Suppressor macrophage (primary cell): ENCODE data around the gene PGK1.
"Not testable (repeated sequence)": the region's sequence is repeated elsewhere in the genome, so short reads cannot be mapped to it uniquely, and the experiment has no call there.

Experiments used
- DNase-seq, 4 experiments: peaks; one replicate each; pipeline ENCODE4 v3.0.0-alpha.2; 2020 to 2022
- total RNA-seq, 17 experiments: gene quantifications; one replicate each; lab custom pipeline; 2026; ENCODE audit warnings: mixed read lengths in 6 of 17, inconsistent platforms in 3 of 17; lab: John Stamatoyannopoulos, UW

PGK1 gene
- total RNA-seq, result 642 to 1,009 (median 842) reads per million in 17 experiments

DNA sequence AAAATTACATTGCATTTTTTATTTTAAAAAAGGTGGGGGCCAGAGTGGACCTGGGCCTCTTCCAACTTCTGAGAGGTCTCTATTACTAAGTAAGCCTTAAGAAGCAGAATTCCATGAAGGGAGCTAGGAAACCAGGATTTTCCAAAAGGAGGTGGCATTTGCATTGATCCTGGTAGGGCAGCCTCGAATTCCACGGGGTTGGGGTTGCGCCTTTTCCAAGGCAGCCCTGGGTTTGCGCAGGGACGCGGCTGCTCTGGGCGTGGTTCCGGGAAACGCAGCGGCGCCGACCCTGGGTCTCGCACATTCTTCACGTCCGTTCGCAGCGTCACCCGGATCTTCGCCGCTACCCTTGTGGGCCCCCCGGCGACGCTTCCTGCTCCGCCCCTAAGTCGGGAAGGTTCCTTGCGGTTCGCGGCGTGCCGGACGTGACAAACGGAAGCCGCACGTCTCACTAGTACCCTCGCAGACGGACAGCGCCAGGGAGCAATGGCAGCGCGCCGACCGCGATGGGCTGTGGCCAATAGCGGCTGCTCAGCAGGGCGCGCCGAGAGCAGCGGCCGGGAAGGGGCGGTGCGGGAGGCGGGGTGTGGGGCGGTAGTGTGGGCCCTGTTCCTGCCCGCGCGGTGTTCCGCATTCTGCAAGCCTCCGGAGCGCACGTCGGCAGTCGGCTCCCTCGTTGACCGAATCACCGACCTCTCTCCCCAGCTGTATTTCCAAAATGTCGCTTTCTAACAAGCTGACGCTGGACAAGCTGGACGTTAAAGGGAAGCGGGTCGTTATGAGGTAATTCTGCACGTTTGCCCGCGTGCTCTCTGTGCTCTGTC lies at the start of gene PGK1:
Gene PGK1, plus strand, starts transcription at position 626 of the 824 bp plus-strand sequence. Its CDS starts 93 bp downstream, at position 719.
- peak; percentile 95 to 97 (median 96) for DNase-seq

DNA sequence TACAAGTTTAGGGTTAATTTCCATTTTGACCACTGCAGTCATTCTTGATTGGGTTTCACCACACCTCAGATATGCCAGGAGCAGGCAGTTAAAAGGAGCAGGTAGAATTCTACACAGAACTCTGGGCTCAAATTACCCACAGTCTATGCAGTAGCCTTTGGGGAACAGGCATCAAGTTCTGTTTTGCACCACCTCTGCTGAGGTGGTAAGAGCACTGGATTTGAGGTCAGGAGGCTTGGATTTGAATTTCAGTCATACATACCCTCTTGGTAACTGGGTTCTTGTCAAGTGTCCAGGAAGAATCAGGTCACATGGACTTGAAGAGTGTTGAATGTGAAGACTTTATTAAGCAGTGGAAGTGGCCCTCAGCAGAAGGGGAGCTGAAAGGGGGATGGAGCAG lies 40.4 kb upstream of the PGK1 start:
- DNase-seq, result no peak

DNA sequence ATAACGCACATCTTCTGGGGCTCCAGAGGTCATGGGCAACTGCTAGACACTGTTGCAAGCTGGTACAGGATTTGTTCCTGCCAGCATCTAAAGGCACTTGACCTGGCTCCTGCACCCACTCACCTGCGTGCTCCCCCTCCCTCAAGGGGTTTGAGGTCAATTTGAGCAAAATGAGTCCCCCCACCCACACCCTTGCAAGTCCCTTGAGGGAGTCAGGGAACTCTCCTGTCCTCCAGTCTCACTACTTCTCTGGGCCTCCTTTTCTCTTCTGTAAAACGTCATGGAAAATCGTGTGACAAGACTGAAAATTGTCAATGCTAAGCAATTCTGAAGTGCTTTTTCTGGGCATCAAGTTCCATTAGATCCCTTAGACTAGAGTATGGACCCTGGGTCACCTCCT lies 39.9 kb upstream of the PGK1 start:
- DNase-seq, result no peak

DNA sequence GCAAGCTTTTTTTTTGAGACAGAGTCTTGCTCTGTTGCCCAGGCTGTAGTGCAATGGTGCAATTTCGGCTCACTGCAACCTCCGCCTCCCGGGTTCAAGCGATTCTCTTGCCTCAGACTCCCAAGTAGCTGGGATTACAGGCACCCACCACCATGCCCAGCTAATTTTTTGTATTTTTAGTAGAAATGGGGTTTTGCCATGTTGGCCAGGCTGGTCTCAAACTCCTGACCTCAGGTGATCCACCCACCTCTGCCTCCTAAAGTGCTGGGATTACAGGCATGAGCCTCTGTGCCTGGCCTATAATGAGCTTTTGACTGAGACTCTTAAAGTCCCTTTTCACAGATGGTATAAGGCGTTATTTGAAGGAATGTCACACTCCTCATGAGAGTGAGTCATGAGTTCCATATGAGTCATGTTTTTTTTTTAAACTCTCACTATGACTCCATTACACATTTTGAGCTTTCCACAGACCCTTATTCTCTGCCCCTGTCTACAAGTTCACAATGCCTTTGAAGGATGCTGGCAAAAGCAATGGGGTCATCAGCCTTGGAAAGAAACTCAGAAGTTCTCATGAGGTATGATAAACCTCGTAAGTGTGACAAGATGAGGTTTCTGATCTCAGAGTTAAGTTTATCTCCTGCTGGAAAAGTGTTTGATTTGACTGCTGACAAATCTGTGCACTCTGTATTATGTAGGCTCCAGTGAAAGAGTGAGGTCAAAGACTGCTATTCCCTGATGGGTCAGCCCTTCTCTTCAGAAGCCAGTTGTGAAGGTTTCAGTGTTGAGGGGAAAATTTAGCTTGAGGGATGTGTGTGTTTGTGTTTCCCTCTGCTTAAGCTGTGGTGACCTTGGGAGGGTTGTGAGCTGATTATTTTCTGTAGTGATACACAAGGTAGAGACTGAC lies 39.1 kb upstream of the PGK1 start:
- peak; percentile 20 to 67 (median 45) for DNase-seq

DNA sequence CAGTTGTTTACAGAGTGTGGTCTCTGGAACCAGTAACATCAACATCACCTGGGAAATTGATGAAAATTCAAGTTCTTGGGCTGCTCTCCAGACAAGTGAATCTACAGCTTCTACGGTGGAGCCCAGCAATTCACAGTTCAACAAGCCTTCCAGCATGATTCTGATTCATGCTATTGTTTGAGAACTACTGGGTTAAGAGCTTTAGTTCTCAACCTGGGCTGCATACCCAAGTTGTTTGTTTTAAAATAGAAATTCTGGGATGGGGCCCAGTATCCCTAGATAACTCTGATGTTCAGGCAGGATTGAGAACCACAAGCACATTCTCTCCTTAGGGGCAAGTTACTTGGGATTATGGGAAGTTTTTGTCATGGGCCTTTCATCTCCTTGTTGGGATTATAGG lies 37.9 kb upstream of the PGK1 start:
- DNase-seq, result no peak

DNA sequence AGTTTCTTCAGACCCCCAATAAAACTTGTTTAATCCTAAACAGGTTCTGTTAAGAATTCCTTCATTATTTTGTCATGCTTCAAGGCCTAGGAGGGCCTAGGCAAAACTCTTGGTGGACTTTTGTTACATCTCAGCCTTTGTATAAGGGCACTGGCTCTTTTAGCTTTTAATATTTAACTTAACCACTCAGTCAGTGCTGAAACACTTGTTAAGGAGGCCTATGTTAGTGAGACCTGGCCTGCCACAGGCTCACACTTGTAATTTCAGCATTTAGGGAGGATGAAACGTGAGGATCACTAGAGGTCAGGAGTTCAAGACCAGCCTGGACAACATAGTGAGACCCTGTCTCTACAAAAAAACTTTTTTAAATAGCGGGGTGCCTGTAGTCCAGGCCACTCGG lies 32.7 kb upstream of the PGK1 start:
- DNase-seq, result no peak

DNA sequence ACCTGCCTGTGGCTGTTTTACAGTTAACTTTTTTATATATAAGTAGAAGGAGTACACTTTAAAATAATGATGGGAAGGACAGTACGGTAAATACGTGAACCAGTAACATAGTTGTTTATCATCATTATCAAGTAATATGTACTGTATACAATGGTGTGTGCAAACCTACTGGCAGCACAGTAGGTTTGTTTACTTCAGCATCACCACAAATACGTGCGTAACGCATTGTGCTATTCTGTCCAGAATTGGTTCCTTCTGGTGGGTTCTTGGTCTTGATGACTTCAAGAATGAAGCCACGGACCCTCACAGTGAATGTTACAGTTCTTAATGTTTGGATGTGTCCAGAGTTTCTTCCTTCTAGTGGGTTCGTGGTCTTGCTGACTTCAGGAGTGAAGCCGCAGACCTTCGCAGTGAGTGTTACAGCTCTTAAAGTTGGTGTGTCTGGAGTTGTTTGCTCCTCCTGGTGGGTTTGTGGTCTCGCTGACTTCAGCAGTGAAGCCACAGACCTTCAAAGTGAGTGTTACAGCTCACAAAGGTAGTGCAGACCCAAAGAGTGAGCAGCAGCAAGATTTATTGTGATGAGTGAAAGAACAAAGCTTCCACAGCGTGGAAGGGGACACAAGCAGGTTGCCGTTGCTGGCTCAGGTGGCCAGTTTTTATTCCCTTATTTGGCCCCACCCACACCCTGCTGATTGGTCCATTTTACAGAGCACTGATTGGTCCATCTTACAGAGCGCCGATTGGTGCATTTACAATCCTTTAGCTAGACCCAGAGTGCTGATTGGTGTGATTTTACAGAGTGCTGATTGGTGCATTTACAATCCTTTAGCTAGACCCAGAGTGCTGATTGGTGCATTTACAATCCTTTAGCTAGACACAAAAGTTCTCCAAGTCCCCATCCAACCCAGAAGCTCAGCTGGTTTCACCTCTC lies 30.6 kb upstream of the PGK1 start:
- not testable (repeated sequence) for DNase-seq

DNA sequence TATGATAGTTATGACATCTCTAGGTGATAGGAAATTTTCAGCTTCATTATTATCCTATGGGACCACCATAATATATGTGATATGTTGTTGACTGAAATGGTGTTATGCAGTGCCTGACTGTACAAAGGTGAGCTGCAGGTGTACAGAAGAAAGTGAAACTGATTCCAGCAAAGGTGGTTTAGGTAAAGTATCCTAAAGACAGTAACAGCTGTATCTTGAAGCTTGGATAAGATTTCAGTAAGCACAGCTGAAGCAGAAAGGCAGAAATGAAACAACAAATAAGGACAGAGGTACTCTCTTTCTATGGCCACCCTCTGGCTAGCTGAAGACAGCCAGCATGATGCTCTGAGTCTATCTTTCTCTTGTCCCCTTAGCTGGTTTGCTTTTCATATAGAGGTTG lies 30.0 kb upstream of the PGK1 start:
- DNase-seq, result no peak

DNA sequence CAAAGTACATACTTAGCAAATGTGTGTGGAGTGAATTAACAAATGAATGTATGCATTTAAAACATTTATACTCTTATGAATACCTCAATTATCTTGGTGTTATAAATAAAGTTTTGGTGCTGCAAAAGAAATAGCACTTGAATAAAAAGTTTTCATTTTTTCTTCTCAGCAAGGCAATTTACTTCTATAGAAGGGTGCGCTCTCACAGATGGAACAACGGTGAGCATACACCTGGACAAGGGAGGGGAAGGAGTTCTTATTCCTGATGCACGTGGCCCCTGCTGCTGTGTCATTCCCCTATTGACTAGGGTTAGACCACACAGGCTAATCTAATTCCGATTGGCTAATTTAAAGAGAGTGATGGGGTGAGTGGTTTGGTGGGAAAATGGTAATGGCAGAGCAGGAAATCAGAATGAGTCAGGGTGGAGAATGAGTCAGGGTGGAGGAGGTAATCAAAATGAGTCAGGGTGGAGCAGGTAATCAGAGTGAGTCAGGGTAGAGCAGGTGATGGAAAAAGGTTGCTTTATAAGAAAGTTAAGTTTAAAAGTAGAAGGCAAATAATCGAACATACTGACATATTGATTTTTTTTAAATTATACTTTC lies 28.2 kb upstream of the PGK1 start:
- no peak for DNase-seq

DNA sequence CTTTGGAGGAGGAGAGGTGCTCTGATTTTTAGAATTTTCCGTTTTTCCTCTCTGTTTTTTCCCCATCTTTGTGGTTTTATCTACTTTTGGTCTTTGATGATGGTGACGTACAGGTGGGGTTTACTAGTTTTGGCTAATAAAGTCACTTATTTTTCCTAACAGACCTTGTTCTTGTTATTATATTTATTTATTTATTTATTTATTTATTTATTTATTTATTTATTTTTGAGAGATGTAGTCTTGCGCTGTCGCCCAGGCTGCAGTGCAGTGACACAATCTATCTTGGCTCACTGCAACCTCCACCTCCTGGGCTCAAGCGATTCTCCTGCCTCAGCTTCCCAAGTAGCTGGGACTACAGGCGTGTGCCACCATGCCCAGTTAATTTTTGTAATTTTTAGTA lies 22.6 kb upstream of the PGK1 start:
- DNase-seq, result not testable (repeated sequence)

DNA sequence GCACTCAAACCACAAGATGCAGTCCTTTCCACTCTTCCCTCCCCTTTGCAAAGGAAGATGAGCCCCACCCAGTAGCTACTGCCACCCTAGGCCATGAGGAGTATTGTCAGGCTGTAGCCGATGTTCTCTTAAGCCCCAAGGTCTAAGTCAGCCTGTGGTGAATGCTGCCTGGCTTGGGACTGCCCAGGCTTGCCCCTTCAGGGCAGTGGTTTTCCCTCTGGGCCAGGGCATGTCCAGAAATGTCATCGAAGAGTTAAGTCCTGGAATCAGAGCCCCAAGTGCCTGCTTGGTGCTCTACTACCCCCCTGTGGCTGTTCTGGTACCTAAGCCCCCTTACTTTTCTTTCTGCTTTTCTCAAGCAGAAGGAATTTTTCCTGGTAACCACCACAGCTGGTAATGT lies 11.8 kb upstream of the PGK1 start:
- DNase-seq, result peak; percentile 16 to 46 (median 38)

DNA sequence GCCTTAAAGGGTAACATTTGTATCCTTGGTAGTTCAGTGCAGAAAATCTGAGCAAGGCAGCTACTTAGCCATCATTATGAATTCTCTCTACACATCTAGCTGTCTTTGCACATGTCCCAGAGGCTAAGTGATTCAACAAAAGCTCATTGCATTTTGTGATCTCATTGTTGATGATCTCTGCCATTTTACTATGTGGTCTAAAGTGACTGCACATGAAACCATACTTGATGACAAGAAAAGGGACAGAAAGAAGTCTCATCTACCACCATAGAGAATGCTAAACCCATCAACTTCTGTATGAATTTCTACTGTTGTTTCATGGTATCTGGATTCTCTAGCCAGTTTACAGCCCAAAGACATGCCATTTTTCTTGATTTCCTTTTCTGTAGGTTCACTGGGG lies 5.9 kb upstream of the PGK1 start:
- no peak for DNase-seq

DNA sequence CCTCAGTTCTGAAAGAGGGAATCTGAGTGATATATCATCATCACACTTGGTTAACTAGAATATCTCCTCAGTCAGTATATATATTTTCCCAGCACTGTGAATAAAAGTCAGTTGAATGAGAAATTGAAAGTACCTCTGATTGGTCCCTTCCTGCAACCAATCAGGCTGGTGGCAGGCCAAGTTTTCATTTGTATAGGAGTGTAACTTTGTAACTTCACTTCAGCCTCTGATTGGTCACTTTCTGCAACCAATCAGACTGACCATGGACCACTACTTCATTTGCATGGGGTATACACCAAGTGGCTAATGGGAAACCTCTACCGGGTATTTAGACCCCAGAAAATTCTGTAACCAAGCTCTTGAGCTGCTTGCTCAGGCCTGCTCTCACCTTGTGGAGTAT lies 2.0 kb upstream of the PGK1 start:
- DNase-seq, result no peak

DNA sequence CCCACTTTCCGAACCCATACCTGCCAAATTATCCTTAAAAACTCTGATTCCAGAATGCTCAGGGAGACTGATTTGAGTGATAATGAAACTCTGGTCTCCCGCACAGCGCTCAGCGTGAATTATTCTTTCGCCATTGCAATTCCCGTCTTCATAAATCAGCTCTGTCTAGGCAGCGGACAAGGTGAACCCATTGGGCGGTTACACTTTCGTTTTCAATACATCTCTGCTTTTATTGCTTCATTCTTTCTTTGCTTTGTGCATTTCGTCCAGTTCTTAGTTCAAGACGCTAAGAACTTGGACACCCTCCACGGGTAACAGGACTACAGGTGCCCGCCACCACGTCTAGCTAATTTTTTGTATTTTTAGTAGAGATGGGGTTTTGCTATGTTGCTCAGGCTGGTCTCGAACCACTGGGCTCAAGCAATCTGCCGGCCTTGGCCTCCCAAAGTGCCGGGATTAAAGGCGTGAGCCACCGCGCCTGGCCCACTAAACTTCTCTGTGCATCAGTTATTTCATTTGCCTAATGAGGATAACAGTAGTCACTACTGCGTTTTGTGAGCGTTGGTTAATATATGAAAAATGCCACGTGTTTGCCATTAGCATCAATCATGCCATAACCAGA lies 936 bp upstream of the PGK1 start:
- DNase-seq, result no peak

DNA sequence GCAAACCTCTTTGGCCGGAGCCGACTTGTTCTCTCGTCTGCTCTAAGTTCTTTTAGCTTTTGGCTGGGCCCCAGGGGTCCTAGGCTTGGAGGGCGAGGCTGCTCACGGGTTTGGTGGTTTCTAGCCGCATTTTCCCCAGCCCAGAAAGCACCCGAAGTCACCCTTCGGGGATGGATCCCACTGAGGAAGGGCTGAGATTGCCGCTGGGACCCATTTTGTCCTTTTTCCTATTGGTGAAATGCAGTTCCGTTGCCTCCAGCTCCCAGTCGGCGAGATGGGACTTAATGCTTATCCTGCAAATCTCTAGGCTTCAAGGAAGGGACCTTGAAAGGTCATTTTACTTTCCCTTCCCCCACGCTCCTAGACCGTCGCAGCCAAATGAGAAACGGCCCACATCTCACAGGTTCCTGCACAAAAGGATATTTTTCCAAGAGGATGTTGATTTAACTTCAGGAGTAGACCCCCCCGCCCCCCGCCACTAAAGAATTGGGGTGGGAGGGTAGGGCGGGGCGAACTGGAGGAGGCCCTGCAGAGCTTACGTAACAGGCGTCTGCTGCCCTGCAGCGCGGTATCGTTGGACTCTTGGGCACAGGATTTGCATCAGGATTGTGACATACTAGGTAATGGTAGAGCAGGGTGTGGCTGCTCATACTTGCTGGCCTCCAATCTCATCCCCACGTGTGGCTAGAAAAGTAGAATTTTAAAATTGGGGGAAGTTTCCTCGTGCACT lies 564 bp downstream of the PGK1 start:
- peak; percentile 52 to 75 (median 74) for DNase-seq

DNA sequence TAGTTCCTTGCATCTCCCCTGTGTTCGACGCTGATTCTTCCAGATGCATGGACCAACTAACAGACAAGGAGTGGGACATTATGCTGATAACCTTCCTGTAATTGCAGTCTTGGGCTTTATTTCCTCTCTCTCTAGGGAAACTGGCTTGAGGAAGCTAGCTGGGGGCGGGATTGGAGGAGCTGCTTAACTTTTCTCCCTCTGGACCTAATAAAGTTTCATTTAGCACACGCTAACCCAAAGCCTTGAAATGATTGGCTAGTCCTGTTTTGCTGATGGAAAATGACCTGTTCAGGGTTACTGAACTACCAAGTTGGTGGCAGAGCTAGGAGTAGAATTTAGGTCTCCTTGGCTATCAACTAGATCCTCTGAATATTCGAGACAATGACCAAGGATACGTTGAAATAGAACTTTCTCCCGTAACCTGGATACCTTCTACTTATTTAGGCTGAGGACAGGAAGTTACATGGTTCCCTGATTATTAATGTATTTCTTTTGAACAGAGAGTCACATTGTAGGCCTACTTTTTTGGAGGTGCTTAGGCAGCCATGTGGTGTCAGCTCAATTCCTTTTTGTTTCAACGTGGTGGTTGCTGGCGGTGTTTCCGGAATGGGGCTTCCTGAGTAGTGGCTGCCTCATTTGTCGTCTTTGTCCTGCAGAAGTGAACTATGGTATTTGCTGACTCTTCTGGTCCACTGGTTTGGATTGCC lies 2.0 kb downstream of the PGK1 start:
- DNase-seq, result peak; percentile 13 to 47 (median 41)

DNA sequence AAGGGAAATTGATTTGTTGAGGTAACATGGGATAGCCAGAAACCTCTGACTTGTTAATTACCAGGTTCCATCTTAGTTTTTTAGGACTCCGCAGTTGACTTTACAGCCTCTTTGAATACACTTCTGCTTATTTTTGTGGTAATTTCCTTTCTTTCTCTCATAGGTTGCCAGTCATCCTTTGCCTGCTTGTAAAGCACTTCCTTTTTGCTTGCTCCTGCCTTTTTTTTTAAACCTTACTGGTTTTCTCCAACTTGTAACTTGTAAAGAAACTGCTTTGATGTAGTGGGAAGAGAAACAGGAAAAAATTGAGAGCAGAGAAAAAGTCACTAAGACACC lies 2.6 kb downstream of the PGK1 start:
- peak in 3 of 4 experiments; percentile 15 to 47 (median 46) for DNase-seq

DNA sequence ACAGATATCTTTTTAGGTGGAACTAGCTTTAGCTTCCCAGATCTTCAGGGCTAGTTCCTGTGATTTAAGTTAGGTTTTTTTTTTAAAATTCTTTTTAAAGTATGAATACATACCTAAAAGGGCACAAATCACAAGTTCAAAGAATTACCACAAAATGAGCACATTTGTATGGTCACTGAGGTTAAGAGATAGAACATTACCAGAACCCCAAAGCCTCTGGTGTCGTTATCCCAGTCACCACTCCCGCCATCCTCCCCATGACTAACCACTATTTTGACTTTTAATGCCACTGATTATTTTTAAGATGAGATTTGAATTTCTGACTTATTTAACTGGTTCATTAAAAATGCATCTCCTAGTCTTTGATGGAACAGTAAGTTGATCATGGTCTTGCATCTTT lies 5.4 kb downstream of the PGK1 start:
- no peak for DNase-seq

DNA sequence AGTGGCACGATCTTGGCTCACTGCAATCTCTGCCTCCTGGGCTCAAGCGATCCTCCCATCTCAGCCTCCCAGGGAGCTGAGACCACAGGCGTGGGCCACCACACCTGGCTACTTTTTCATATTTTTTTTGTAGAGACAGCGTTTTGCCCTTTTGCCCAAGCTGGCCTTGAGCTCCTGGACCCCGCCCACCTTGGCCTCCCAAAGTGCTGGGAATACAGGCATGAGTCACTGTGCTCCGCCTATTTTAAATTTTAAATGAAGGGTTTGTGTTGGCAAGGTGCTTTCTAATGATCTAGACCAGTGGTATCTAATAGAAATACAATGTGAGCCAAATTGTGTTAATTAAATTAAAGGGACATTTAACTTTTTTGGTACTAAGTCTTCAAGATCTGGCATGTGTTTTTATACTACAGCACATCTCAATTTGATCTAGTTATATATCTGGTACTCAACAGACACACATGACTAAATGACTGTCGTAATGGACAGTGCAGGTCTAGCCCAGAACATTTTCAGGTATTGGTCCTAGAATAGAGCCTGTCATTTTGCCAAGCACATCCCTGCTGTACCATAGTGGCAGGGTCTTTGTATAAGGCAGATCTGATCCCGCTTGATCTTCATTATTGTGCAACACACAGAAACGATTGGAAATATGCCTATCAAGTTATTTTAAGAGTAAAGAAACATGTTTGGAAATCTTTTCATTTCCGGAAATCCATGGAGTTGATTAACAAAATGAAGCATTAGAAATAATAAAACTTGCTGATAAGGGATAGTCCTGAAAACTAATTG lies 7.3 kb downstream of the PGK1 start:
- DNase-seq, result no peak
